GM19238 (cell line): Measurements from ENCODE around the gene CDKL1.
A peak's percentile ranks its signal among the peaks of the same experiment; 100 is the strongest.

Source experiments
- DNase-seq: peaks from one replicate; pipeline ENCODE4 v3.0.0; 2011; ENCODE audit warnings: low spot score; ENCODE audit not compliant: insufficient read length

CDKL1 gene

GRCh38 chr14:50396631-50397389 is at the start of gene CDKL1:
Gene CDKL1, minus strand, starts transcription at chr14:50396881. Its CDS starts 1,013 bp downstream, at chr14:50395868.
- peak; percentile 38 for DNase-seq

- DNase-seq, result no peak
Measured at GRCh38 chr14:50434528-50434927, 37.8 kb upstream of the CDKL1 start.

DNA sequence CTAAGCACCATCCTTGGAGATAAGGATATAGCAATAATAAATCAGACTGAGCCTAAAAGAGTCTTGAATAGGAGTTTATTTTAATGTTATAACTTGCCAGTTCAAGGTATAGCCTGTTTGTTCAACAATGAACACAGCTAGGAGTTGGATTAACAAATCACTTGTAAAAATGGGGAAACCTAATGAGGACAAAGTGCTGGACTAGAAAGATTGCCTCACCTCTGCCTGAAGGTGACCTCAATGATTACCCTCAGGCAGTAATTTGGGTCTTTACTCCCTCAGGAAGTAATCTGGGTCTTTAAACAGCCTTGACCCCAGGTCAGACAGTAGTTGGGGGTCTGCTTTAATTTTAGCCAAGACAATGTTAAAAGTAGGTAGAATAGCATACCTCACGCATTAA is 35.5 kb upstream of the CDKL1 start:
- no peak for DNase-seq

GRCh38 chr14:50425816-50426215 is 29.1 kb upstream of the CDKL1 start:
- DNase-seq, result no peak

GRCh38 chr14:50425105-50425504 is 28.4 kb upstream of the CDKL1 start:
- no peak for DNase-seq

GRCh38 chr14:50423529-50423928 is 26.8 kb upstream of the CDKL1 start:
- DNase-seq, result no peak

DNA sequence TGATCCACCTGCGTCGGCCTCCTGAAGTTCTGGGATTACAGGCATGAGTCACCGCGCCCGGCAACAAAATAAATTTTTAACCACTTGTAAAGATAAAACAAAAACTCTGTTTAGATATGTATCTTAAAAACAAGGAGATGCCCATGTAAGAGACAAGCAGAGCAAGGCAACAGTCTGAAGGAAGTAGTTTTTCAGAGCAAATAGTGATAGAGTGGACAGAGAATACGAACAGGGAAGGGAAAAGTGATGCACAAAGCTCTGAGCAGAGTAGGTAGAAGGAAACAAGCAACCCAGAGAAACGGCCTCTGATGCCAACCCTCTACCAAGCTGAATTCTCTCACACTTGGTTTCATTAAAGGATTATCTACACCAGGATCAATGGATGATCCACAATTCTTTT is 24.8 kb upstream of the CDKL1 start:
- no peak for DNase-seq

DNA sequence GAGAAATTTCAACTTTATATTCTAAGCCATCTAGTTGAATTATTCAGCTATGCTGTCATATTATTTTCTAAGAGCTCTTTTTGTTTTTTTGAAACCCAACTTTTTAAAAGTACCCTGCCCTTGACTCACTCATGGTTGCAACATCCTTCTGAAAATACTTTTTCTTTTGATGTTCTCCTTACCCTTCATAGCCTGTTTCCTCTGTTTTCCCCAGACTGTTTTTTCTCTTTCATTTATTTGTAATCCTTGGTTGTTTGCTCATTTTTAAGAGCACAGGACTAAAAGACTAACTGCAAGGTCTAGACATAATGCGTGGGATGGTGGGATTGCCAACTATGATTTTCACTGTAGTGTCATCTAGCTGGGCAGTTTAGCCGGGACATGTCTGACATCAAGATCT is 21.2 kb upstream of the CDKL1 start:
- no peak for DNase-seq

DNA sequence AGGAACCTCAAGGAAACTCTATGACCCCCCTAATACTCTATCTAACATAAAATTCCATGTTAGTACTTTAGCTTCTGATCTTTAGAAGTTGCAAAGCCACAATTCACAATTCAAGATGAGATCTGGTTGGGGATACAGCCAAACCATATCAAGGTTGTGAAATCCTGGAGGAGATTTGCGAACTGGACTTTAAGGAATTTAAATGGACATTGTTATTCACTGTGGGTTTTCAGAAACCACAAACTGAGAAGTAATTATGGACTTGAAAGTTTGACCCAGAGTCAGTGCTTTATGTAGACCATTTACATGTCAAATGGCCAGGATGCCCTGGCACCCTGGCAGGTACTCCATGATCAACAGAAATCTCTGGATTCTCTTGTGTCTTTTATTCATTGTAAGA is 14.2 kb upstream of the CDKL1 start:
- no peak for DNase-seq

DNA sequence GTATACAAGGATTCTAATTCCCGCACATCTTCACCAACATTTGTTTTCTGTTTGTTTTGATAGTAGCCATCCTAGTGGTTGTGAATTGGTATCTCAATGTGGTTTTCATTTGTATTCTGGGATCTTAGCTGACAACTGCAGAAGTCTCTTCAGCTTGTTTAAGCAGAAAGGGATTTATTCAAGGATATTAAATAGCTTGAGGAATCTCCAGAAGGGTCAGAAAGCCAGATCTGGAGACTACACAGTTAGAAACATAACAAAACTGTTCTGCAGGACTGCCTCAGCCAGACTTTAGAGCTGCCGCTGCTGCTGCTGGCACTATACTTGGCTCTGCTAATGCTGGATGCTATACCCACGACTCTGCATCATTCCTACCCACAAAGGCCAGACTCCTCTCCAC is 13.4 kb upstream of the CDKL1 start:
- no peak for DNase-seq

DNA sequence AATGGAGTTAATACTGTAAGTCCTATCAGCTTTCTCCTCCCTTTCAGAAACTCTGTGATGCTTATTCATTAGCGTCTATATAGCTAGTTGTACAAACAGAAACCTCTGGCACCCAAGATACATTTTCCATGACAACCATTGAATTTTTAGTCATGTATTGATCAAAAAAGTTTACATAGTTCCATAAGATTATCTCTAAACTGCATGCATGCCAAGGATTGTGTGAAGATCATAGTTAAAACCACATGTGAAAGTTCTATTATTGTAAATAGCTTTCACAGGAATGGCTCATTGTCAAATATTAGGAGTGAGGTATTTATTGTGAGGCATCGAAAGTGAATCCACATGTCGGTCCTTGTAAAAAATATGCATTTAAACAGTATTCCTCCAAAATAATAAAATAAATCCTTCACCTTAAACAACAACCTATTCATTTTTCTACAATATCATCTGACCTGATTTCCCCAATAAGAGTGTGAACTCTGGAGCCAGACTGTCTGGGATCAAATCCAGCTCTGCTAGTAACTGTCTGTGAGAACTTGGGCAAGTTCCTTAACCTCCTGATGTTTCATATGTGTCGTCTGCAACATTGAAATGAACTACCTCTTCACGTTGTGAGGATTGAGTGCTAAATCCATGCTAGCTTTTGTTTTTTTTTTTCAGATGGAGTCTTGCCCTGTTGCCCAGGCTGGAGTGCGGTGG is 10.6 kb upstream of the CDKL1 start:
- DNase-seq, result no peak

DNA sequence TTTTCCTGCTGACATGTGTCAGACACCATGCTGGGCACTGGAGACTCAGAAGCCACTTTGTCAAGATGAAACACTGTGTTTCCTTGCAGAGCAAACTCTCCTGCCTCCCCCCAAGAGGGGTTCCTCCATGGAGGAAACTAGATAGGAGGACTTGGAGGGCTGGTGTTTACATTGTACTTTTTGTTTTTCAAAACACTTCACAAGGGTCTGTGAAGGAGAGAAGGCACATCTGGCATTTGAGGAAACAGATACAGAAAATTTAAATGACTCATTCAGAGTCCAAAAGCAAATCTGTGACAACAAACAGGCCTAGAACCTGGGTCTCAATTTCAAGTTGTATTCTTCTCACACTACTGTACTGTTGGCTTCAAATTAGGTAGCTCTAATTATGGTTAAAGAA is 6.7 kb upstream of the CDKL1 start:
- DNase-seq, result no peak

DNA sequence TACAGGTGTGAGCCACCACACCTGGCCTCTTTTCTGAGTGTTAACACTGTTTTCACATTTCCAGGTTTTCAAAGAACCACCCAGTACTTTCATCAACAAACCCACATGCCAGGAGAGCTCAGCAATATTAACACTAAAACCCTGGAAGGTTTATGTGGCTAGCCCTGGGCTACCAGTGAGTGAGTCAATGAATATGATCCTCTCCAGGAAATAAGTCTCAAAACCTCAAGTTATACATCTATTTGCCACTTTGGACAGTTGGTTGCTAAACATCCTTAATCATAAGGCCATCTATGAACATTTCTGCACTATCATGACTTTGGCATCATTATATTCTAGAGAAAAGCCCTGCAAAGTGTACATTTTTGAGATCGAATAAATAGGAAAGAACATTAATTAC is 6.3 kb upstream of the CDKL1 start:
- no peak for DNase-seq

GRCh38 chr14:50400461-50400860 is 3.8 kb upstream of the CDKL1 start:
- DNase-seq, result no peak

GRCh38 chr14:50399251-50400032 is 2.8 kb upstream of the CDKL1 start:
- no peak for DNase-seq

DNA sequence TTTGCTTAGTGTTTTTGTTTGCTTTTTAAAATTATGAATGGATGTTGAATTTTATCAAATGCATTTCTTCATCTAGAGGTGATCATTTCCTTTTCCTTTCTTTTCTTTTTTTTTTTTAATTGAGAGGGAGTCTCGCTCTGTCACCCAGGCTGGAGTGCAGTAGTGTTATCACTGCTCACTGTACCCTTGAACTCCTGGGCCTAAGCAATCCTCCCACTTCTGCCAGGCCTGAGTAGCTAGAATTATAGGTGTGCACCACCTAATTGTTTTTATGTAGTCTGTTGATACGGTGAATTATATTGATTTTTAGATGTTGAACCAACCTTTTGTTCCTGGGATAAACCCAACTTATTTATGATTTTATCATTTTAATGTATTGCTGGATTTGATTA is 1.5 kb upstream of the CDKL1 start:
- DNase-seq, result no peak

GRCh38 chr14:50397390-50398188 is 908 bp upstream of the CDKL1 start:
- no peak for DNase-seq

DNA sequence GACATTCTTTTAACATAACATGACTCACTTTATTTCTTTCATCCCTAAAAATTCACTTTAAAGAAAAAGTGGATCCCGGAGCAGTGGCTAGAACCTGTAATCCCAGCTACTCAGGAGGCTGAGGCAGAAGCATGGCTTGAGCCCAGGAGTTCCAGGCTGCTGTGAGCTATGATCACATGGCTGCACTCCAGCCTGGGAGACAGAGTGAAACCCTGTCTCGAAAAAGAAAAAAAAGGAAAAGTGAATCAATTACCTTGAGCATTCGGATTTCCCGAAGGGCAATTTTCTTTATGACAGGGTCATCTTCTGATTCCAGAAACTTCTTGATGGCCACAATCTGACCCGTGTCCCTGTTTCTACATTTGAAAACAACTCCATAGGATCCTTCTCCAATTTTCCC is 1.2 kb downstream of the CDKL1 start:
- no peak for DNase-seq

- DNase-seq, result no peak
Measured at GRCh38 chr14:50394713-50395112, 2.0 kb downstream of the CDKL1 start.

- DNase-seq, result no peak
Measured at GRCh38 chr14:50389668-50390441, 6.8 kb downstream of the CDKL1 start.
